ENCODE measurements around the gene MRPL14.

DNA sequence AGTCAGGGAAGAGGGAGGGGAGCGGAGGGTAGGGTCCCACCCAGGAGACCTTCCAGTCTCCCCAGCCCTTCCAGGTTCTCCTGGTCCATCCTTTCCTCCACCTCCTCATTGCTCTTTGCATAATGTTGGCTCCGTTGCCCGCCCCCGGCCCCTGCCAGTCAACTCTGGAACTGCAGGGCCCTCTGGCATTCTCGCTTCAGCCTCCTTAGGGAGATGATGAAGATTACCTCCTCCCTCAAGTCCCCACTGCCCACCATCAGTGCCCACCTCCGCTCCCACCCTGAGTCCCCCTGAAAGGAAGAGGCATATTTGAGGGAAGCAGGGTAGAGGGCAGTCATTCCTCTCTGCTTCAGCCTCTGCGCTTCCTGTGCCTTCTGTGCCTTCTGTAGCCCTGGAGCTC lies 8.6 kb upstream of the MRPL14 start:
- TF ChIP-seq, protein P1, sequence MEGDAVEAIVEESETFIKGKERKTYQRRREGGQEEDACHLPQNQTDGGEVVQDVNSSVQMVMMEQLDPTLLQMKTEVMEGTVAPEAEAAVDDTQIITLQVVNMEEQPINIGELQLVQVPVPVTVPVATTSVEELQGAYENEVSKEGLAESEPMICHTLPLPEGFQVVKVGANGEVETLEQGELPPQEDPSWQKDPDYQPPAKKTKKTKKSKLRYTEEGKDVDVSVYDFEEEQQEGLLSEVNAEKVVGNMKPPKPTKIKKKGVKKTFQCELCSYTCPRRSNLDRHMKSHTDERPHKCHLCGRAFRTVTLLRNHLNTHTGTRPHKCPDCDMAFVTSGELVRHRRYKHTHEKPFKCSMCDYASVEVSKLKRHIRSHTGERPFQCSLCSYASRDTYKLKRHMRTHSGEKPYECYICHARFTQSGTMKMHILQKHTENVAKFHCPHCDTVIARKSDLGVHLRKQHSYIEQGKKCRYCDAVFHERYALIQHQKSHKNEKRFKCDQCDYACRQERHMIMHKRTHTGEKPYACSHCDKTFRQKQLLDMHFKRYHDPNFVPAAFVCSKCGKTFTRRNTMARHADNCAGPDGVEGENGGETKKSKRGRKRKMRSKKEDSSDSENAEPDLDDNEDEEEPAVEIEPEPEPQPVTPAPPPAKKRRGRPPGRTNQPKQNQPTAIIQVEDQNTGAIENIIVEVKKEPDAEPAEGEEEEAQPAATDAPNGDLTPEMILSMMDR (IDR thresholded peaks at IDR 0.05), result no peak
- TF ChIP-seq POLR2A (IDR thresholded peaks at IDR 0.05), result no peak

Data from testis (tissue), 2 donors.